OCI-LY3 (cell line): ENCODE measurements around the gene RIMOC1.

Source experiments
- H2AFZ ChIP-seq: fragments of 200-600, 300-600 bp; shearing (Covaris generic); 2 replicates; pipeline ENCODE4 v1.6.0; 2014; ENCODE audit warnings: antibody characterized with exemption, low read depth, low read length
- H3K27ac ChIP-seq: fragments of 200-600, 300-600 bp; sonication (generic); 2 replicates; pipeline ENCODE4 v1.5.1; 2014; ENCODE audit warnings: mild to moderate bottlenecking, low read length, moderate library complexity, mixed read lengths
- H3K27me3 ChIP-seq: fragments of 200-600, 300-600 bp; sonication (generic); 2 replicates; pipeline ENCODE4 v1.6.1; 2014; ENCODE audit warnings: low read depth, low read length, mixed read lengths
- H3K36me3 ChIP-seq: fragments of 200-600, 300-600 bp; sonication (generic); replicated peaks from 2 replicates; pipeline ENCODE3; 2014; ENCODE audit warnings: low read depth, low read length, mixed read lengths
- H3K4me1 ChIP-seq: fragments of 300-600, 200-600 bp; sonication (generic); 2 replicates; pipeline ENCODE4 v1.6.1; 2014; ENCODE audit warnings: low read length, mixed read lengths
- H3K4me2 ChIP-seq: fragments of 200-600, 300-600 bp; sonication (generic); 2 replicates; pipeline ENCODE4 v1.6.1; 2014; ENCODE audit warnings: low read length, mixed read lengths
- H3K4me3 ChIP-seq: fragments of 300-600, 200-600 bp; sonication (generic); 2 replicates; pipeline ENCODE4 v1.5.1; 2014; ENCODE audit warnings: antibody characterized with exemption, mild to moderate bottlenecking, low read length, moderate library complexity
- H3K79me2 ChIP-seq: fragments of 300-600, 200-600 bp; shearing (Covaris generic); 2 replicates; pipeline ENCODE4 v1.6.1; 2014; ENCODE audit warnings: mild to moderate bottlenecking, low read length, mixed read lengths
- H3K9ac ChIP-seq: fragments of 300-600, 200-600 bp; shearing (Covaris generic); 2 replicates; pipeline ENCODE4 v1.6.0; 2014; ENCODE audit warnings: mild to moderate bottlenecking, low read length, moderate library complexity
- H3K9me3 ChIP-seq: fragments of 200-600, 300-600 bp; shearing (Covaris generic); 2 replicates; pipeline ENCODE4 v1.6.1; 2014; ENCODE audit warnings: low read length, mixed read lengths; ENCODE audit not compliant: insufficient read depth
- H4K20me1 ChIP-seq: fragments of 200-600, 300-600 bp; sonication (generic); 2 replicates; pipeline ENCODE4 v1.6.1; 2016; ENCODE audit warnings: low read length, mixed read lengths; ENCODE audit not compliant: insufficient read depth
- EZH2phosphoT487 ChIP-seq: fragments of 200-600 bp; shearing (Covaris generic); IDR thresholded peaks from 2 replicates; pipeline ENCODE4 v1.6.1; 2018; ENCODE audit warnings: antibody characterized with exemption, mixed run types, low read depth
- TF ChIP-seq, protein P1 (sequence below): fragments of 200-600, 300-600 bp; sonication (generic); IDR thresholded peaks from 2 replicates; pipeline ENCODE4 v1.5.1; 2014; ENCODE audit warnings: antibody characterized with exemption, low read length, low read depth

Gene RIMOC1

DNA sequence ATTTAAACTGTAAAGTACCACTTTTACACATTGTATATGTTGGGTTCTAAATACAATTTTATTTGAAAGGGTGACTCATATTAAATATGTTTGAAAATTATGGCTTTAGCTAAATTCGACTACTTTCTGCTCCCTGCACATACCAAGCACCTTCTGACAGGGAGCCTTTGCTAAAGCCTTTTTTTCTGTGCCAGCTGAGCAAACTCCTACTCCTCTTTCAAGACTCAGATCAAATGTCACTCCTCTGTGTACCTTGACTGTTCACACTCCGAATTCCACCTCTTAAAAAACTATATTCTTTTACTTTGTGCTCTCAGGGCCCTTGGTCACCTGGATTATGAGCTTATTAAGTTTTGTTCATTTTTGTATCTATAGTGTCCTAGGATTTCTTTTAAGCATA lies 27.5 kb upstream of the RIMOC1 start:
- Histone ChIP-seq H3K27ac (no peak overlapping the region), H2AFZ (no peak overlapping the region), H3K36me3 (no peaks in the 10 kb centered on the region), H3K4me2 (no peak overlapping the region), H3K4me3 (no peak overlapping the region), H3K9ac (no peak overlapping the region), H4K20me1 (no peaks in the 10 kb centered on the region), H3K27me3 (no peaks in the 10 kb centered on the region), H3K9me3 (no peaks in the 10 kb centered on the region), H3K79me2 (no peaks in the 10 kb centered on the region), H3K4me1 (peaks cover 6% of the 10 kb centered on the region; the same call in 1 of the 2 replicates)
- TF ChIP-seq, protein P1, sequence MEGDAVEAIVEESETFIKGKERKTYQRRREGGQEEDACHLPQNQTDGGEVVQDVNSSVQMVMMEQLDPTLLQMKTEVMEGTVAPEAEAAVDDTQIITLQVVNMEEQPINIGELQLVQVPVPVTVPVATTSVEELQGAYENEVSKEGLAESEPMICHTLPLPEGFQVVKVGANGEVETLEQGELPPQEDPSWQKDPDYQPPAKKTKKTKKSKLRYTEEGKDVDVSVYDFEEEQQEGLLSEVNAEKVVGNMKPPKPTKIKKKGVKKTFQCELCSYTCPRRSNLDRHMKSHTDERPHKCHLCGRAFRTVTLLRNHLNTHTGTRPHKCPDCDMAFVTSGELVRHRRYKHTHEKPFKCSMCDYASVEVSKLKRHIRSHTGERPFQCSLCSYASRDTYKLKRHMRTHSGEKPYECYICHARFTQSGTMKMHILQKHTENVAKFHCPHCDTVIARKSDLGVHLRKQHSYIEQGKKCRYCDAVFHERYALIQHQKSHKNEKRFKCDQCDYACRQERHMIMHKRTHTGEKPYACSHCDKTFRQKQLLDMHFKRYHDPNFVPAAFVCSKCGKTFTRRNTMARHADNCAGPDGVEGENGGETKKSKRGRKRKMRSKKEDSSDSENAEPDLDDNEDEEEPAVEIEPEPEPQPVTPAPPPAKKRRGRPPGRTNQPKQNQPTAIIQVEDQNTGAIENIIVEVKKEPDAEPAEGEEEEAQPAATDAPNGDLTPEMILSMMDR = no peak

DNA sequence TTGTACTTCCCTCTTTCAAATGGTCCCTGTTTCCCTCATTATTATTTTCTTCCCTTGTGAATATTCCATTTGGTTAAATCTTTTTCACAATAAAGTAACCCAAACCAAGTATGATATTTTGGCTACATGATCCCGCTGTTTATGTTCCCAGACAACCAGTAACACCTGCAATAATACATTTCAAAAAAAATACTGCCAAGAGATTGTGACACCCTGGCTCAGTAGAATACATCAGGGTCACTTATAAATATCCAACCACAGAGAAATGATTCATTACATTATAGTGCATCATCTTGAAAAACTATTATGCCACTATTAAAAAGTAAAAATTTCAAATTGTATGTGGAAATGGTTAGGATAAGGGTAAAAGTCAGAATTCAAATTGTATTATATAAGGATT lies 26.7 kb upstream of the RIMOC1 start:
- Histone ChIP-seq H3K4me1 (peaks cover 6% of the 10 kb centered on the region; the same call in 1 of the 2 replicates), H3K27ac (no peak overlapping the region), H2AFZ (no peak overlapping the region), H3K79me2 (no peaks in the 10 kb centered on the region), H3K4me2 (no peak overlapping the region), H3K9me3 (no peaks in the 10 kb centered on the region), H3K36me3 (no peaks in the 10 kb centered on the region), H4K20me1 (no peaks in the 10 kb centered on the region), H3K9ac (no peak overlapping the region), H3K4me3 (no peak overlapping the region), H3K27me3 (no peaks in the 10 kb centered on the region)
- no peak for TF ChIP-seq EZH2phosphoT487
- TF ChIP-seq, protein P1 = no peak

DNA sequence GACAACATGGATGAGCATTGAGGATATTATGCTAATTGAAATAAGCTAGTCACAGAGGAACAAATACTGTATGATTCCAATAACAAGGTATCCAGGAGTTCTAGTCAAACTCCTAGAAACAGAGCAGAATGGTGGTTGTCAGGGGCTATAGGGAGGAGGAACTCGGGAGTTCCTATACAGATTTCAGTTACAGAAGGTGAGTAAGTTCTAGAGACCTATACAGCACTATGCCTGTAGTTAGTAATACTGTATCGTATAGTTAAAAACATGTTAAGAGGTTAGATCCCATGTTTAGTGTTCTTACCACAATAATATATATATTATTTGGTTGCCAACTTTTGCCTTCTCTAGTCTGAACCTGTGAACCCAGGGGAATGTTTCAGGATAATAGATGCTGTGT lies 26.0 kb upstream of the RIMOC1 start:
- no peaks in the 10 kb centered on the region for H3K9me3 ChIP-seq
- H3K27ac ChIP-seq = no peak overlapping the region
- no peaks in the 10 kb centered on the region for H4K20me1 ChIP-seq
- peaks cover 6% of the 10 kb centered on the region; the same call in 1 of the 2 replicates for H3K4me1 ChIP-seq
- H2AFZ ChIP-seq = no peak overlapping the region
- H3K9ac ChIP-seq = no peak overlapping the region
- TF ChIP-seq, protein P1 = no peak
- TF ChIP-seq EZH2phosphoT487 = no peak
- H3K4me2 ChIP-seq = no peak overlapping the region
- no peak overlapping the region for H3K4me3 ChIP-seq
- no peaks in the 10 kb centered on the region for H3K79me2 ChIP-seq
- H3K27me3 ChIP-seq = no peaks in the 10 kb centered on the region
- H3K36me3 ChIP-seq = no peaks in the 10 kb centered on the region

DNA sequence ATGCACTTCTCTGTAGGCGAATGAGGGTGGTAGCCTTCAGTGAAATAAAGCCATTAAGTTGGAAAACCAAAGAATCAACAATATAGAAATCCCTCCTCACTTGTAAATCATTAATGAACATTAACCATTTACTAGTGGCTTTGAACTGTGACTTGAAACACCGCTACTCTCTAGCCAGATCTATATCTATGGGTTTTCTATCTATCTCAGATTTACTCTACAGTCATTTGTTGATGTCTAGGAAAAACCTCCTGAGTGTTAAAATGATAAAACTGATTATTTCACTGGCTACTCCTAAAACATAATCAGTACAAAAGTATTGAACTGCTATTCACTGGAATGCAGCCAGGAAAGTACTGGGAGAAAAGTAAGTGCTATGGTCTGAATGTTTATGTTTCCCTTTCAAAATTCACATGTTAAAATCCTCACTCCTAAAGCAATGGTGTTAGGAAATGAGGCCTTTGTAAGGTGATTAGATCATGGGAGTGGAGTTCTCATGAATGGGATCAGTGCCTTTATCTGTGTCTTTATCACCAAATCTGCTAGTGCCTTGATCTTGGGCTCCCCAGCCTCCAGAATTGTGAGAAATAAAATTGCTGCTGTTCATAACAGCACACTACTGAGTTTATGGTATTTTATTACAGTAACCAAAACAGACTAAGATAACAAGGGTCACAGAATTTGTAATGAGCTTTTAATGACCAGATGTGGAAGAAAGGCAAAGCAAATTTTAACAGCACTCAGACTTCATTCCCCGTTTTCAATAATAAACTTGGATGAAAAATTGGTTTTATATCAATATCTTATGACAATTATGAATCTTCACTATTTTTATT lies 25.3 kb upstream of the RIMOC1 start:
- Histone ChIP-seq H3K27me3 (no peaks in the 10 kb centered on the region), H3K27ac (no peak overlapping the region), H3K4me3 (no peak overlapping the region), H4K20me1 (no peaks in the 10 kb centered on the region), H3K9ac (no peak overlapping the region), H3K36me3 (no peaks in the 10 kb centered on the region), H3K4me1 (peaks cover 6% of the 10 kb centered on the region; the same call in 1 of the 2 replicates), H2AFZ (no peak overlapping the region), H3K9me3 (no peaks in the 10 kb centered on the region), H3K79me2 (no peaks in the 10 kb centered on the region), H3K4me2 (no peak overlapping the region)
- no peak for TF ChIP-seq EZH2phosphoT487
